ENCODE measurements around the gene GP1BB. TPM values are rescaled to one million over a fixed set of nuclear protein-coding genes. Genes with fewer than 3 reads are reported as not detected.
"Not testable (repeated sequence)": the region's sequence is repeated elsewhere in the genome, so short reads cannot be mapped to it uniquely, and the experiment has no call there.

The GP1BB gene
- total and polyA plus RNA-seq, 5 donors from 2014 or later: 6.4 TPM; not detected in 4

GRCh38 chr22:19722982-19723231 lies 432 bp upstream of the GP1BB start:
- DNase-seq (no peak), ATAC-seq (ENCODE audit: low read depth in 2 of 2) (no peak)
- H3K4me1 ChIP-seq (ENCODE audit: control insufficient read depth, insufficient read depth, low read length, poor library complexity, severe bottlenecking): peaks cover 27% of the 10 kb centered on the region
- Mint-ChIP-seq H3K4me3 (peak overlapping the region in 1 of 4 donors; percentile 38), H3K36me3 (no peaks in the 10 kb centered on the region), H3K27me3 (peaks cover 45% of the 10 kb centered on the region), H3K27ac (peak overlapping the region in 1 of 3 donors; percentile 38), H3K4me1 (peaks cover 0 to 28% (median under 1%) of the 10 kb centered on the region in 4 donors), H3K9me3 (no peaks in the 10 kb centered on the region)
- no peaks in the 10 kb centered on the region for H3K36me3 ChIP-seq (ENCODE audit: control insufficient read depth, insufficient read depth, low read length)
- no peak overlapping the region for H3K27ac ChIP-seq (ENCODE audit: insufficient read depth, low read length, poor library complexity, severe bottlenecking)
- peaks cover 5% of the 10 kb centered on the region for H3K27me3 ChIP-seq (ENCODE audit: control insufficient read depth, insufficient read depth, low read length)
- H3K4me3 ChIP-seq (ENCODE audit: low read depth, low read length): no peak overlapping the region
- no peaks in the 10 kb centered on the region for H3K9me3 ChIP-seq (ENCODE audit: control insufficient read depth in 2 of 2, low read length in 2 of 2)

GRCh38 chr22:19723983-19724827 lies 866 bp downstream of the GP1BB start:
- H3K27me3 ChIP-seq (ENCODE audit: control insufficient read depth, insufficient read depth, low read length): peaks cover 5% of the 10 kb centered on the region
- Mint-ChIP-seq H3K27ac (peak overlapping the region in 1 of 3 donors; percentile 71), H3K4me1 (peaks cover 0 to 27% (median under 1%) of the 10 kb centered on the region in 4 donors), H3K9me3 (no peaks in the 10 kb centered on the region), H3K27me3 (peaks cover 45% of the 10 kb centered on the region), H3K4me3 (peak overlapping the region in 2 of 4 donors; percentile 22 to 71), H3K36me3 (no peaks in the 10 kb centered on the region)
- ATAC-seq (ENCODE audit: low read depth in 2 of 2) (peak in 1 of 2 donors; percentile 22), DNase-seq (peak in 1 of 3 donors; percentile 36)
- H3K27ac ChIP-seq (ENCODE audit: insufficient read depth, low read length, poor library complexity, severe bottlenecking): no peak overlapping the region
- H3K9me3 ChIP-seq (ENCODE audit: control insufficient read depth in 2 of 2, low read length in 2 of 2): no peaks in the 10 kb centered on the region
- no peak overlapping the region for H3K4me3 ChIP-seq (ENCODE audit: low read depth, low read length)
- no peaks in the 10 kb centered on the region for H3K36me3 ChIP-seq (ENCODE audit: control insufficient read depth, insufficient read depth, low read length)
- H3K4me1 ChIP-seq (ENCODE audit: control insufficient read depth, insufficient read depth, low read length, poor library complexity, severe bottlenecking): peaks cover 16% of the 10 kb centered on the region

- ATAC-seq (ENCODE audit: low read depth in 2 of 2): no peak
- peaks cover 41% of the 10 kb centered on the region for H3K27me3 Mint-ChIP-seq
- H3K4me1 ChIP-seq (ENCODE audit: control insufficient read depth, insufficient read depth, low read length, poor library complexity, severe bottlenecking): peaks cover 16% of the 10 kb centered on the region
- peaks cover 0 to 19% (median under 1%) of the 10 kb centered on the region in 4 donors for H3K4me1 Mint-ChIP-seq
- H3K4me3 Mint-ChIP-seq: peak overlapping the region in 2 of 4 donors; percentile 48 to 71
- peaks cover 5% of the 10 kb centered on the region for H3K27me3 ChIP-seq (ENCODE audit: control insufficient read depth, insufficient read depth, low read length)
- H3K27ac ChIP-seq (ENCODE audit: insufficient read depth, low read length, poor library complexity, severe bottlenecking): no peak overlapping the region
- H3K27ac Mint-ChIP-seq: peak overlapping the region in 1 of 3 donors; percentile 71
- H3K36me3 Mint-ChIP-seq: no peaks in the 10 kb centered on the region
- no peak overlapping the region for H3K4me3 ChIP-seq (ENCODE audit: low read depth, low read length)
- no peaks in the 10 kb centered on the region for H3K9me3 Mint-ChIP-seq
- no peak for DNase-seq
- H3K36me3 ChIP-seq (ENCODE audit: control insufficient read depth, insufficient read depth, low read length): no peaks in the 10 kb centered on the region
- no peaks in the 10 kb centered on the region for H3K9me3 ChIP-seq (ENCODE audit: control insufficient read depth in 2 of 2, low read length in 2 of 2)
Measured at GRCh38 chr22:19724927-19725661, 1.8 kb downstream of the GP1BB start.

- not testable (repeated sequence) for DNase-seq; H3K27ac Mint-ChIP-seq; H3K9me3 Mint-ChIP-seq; H3K36me3 ChIP-seq (ENCODE audit: control insufficient read depth, insufficient read depth, low read length); H3K4me3 Mint-ChIP-seq; H3K4me3 ChIP-seq (ENCODE audit: low read depth, low read length); H3K27ac ChIP-seq (ENCODE audit: insufficient read depth, low read length, poor library complexity, severe bottlenecking); H3K9me3 ChIP-seq (ENCODE audit: control insufficient read depth in 2 of 2, low read length in 2 of 2); H3K36me3 Mint-ChIP-seq; H3K27me3 ChIP-seq (ENCODE audit: control insufficient read depth, insufficient read depth, low read length); ATAC-seq (ENCODE audit: low read depth in 2 of 2)
- H3K4me1 ChIP-seq (ENCODE audit: control insufficient read depth, insufficient read depth, low read length, poor library complexity, severe bottlenecking): peaks cover 26% of the 10 kb centered on the region
- Mint-ChIP-seq H3K27me3 (peaks cover 29% of the 10 kb centered on the region), H3K4me1 (peaks cover 0 to 17% (median 4%) of the 10 kb centered on the region in 4 donors)
Measured at GRCh38 chr22:19726064-19726788, 2.9 kb downstream of the GP1BB start.

- H3K9me3 ChIP-seq (ENCODE audit: control insufficient read depth in 2 of 2, low read length in 2 of 2): no peaks in the 10 kb centered on the region
- H3K27me3 Mint-ChIP-seq: peaks cover 23% of the 10 kb centered on the region
- H3K36me3 ChIP-seq (ENCODE audit: control insufficient read depth, insufficient read depth, low read length): no peaks in the 10 kb centered on the region
- DNase-seq: no peak
- ATAC-seq (ENCODE audit: low read depth in 2 of 2): no peak
- peaks cover 27% of the 10 kb centered on the region for H3K4me1 ChIP-seq (ENCODE audit: control insufficient read depth, insufficient read depth, low read length, poor library complexity, severe bottlenecking)
- H3K27me3 ChIP-seq (ENCODE audit: control insufficient read depth, insufficient read depth, low read length): peaks cover 5% of the 10 kb centered on the region
- H3K9me3 Mint-ChIP-seq: no peaks in the 10 kb centered on the region
- no peak overlapping the region for H3K4me3 ChIP-seq (ENCODE audit: low read depth, low read length)
- peaks cover 0 to 17% (median 4%) of the 10 kb centered on the region in 4 donors for H3K4me1 Mint-ChIP-seq
- H3K4me3 Mint-ChIP-seq: peak overlapping the region in 1 of 4 donors; percentile 21
- no peaks in the 10 kb centered on the region for H3K36me3 Mint-ChIP-seq
- no peak overlapping the region for H3K27ac Mint-ChIP-seq
- no peak overlapping the region for H3K27ac ChIP-seq (ENCODE audit: insufficient read depth, low read length, poor library complexity, severe bottlenecking)
Measured at GRCh38 chr22:19727310-19728150, 4.2 kb downstream of the GP1BB start.

- no peak for ATAC-seq (ENCODE audit: low read depth in 2 of 2)
- no peaks in the 10 kb centered on the region for H3K9me3 Mint-ChIP-seq
Measured at GRCh38 chr22:19728271-19728670, 4.9 kb downstream of the GP1BB start.

GRCh38 chr22:19728836-19729235 lies 5.5 kb downstream of the GP1BB start:
- DNase-seq: no peak
- no peaks in the 10 kb centered on the region for H3K9me3 Mint-ChIP-seq
- Histone ChIP-seq H3K27ac (ENCODE audit: insufficient read depth, low read length, poor library complexity, severe bottlenecking) (no peak overlapping the region), H3K4me3 (ENCODE audit: low read depth, low read length) (no peak overlapping the region), H3K4me1 (ENCODE audit: control insufficient read depth, insufficient read depth, low read length, poor library complexity, severe bottlenecking) (peaks cover 17% of the 10 kb centered on the region), H3K9me3 (ENCODE audit: control insufficient read depth in 2 of 2, low read length in 2 of 2) (no peaks in the 10 kb centered on the region), H3K27me3 (ENCODE audit: control insufficient read depth, insufficient read depth, low read length) (peaks cover 5% of the 10 kb centered on the region), H3K36me3 (ENCODE audit: control insufficient read depth, insufficient read depth, low read length) (no peaks in the 10 kb centered on the region)
- ATAC-seq (ENCODE audit: low read depth in 2 of 2): no peak
- no peaks in the 10 kb centered on the region for H3K36me3 Mint-ChIP-seq
- H3K4me1 Mint-ChIP-seq: peaks cover 0 to 12% (median 3%) of the 10 kb centered on the region in 4 donors
- peak overlapping the region in 1 of 4 donors; percentile 27 for H3K4me3 Mint-ChIP-seq
- H3K27me3 Mint-ChIP-seq: peaks cover 14% of the 10 kb centered on the region
- H3K27ac Mint-ChIP-seq: no peak overlapping the region

More at GRCh38 chr22:19728271-19728670, 4.9 kb downstream of the GP1BB start:
- no peak overlapping the region for H3K4me3 ChIP-seq (ENCODE audit: low read depth, low read length)
- no peak overlapping the region for H3K27ac ChIP-seq (ENCODE audit: insufficient read depth, low read length, poor library complexity, severe bottlenecking)
- Mint-ChIP-seq H3K27me3 (peaks cover 15% of the 10 kb centered on the region), H3K36me3 (no peaks in the 10 kb centered on the region), H3K4me1 (peaks cover 0 to 15% (median 3%) of the 10 kb centered on the region in 4 donors), H3K27ac (no peak overlapping the region), H3K4me3 (no peak overlapping the region)
- H3K27me3 ChIP-seq (ENCODE audit: control insufficient read depth, insufficient read depth, low read length): peaks cover 5% of the 10 kb centered on the region
- H3K4me1 ChIP-seq (ENCODE audit: control insufficient read depth, insufficient read depth, low read length, poor library complexity, severe bottlenecking): peaks cover 23% of the 10 kb centered on the region
- H3K36me3 ChIP-seq (ENCODE audit: control insufficient read depth, insufficient read depth, low read length): no peaks in the 10 kb centered on the region
- no peaks in the 10 kb centered on the region for H3K9me3 ChIP-seq (ENCODE audit: control insufficient read depth in 2 of 2, low read length in 2 of 2)
- no peak for DNase-seq
